Endothelial cell of umbilical vein (primary cell): ENCODE measurements around the gene ETFB. TPM values are rescaled to one million over a fixed set of nuclear protein-coding genes. Genes with fewer than 3 reads are reported as not detected.
"Not testable (repeated sequence)": the region's sequence is repeated elsewhere in the genome, so short reads cannot be mapped to it uniquely, and the experiment has no call there.

Source experiments
- BruUV-seq: library from RNA; stranded (reverse); fragments of 400-500 nt; replicated peaks from 2 replicates; lab custom pipeline; 2021; lab: Mats Ljungman, UMichigan
- CTCF ChIA-PET: fragments of 300-600, 350-600 bp; sonication (Branson Sonifier 250); formaldehyde crosslinking; loops from one replicate; lab custom pipeline; 2021; ENCODE audit warnings: antibody characterized with exemption, inconsistent platforms; lab: Charles Lee
- POLR2A ChIA-PET: fragments of 300-600, 350-600 bp; sonication (Branson Sonifier 250); formaldehyde crosslinking; loops from one replicate; lab custom pipeline; 2021; ENCODE audit warnings: antibody characterized with exemption, inconsistent platforms; lab: Charles Lee
- DNase-seq: peaks from one replicate; pipeline ENCODE4 v3.0.0-alpha.2; 2011; ENCODE audit warnings: low read depth, low spot score
- FAIRE-seq: peaks from 2 replicates; lab custom pipeline; 2011; peaks lifted over from hg19 to GRCh38; lab: Jason Lieb, UNC
- H2AFZ ChIP-seq: 2 replicates; pipeline ENCODE4 v1.6.0; 2012; ENCODE audit warnings: low read depth, low read length, control low read depth, inconsistent platforms
- H3K27ac ChIP-seq: 2 replicates; pipeline ENCODE4 v1.5.1; 2011; ENCODE audit warnings: low read depth, mild to moderate bottlenecking, control low read depth, low read length, moderate library complexity; ENCODE audit not compliant: insufficient read depth
- H3K27me3 ChIP-seq, 2 experiments: 2 replicates each; pipeline versions ENCODE4 v1.6.0 to v1.6.1; 2011; ENCODE audit warnings: low read length in 2 of 2, mixed read lengths in 1 of 2; ENCODE audit not compliant: control insufficient read depth in 2 of 2, insufficient read depth in 2 of 2
- H3K36me3 ChIP-seq, 2 experiments: 2 replicates in 1 of 2; 3 replicates in 1 of 2; pipeline ENCODE4 v1.5.1; 2011; ENCODE audit warnings: low read length in 2 of 2, mild to moderate bottlenecking in 1 of 2, moderate library complexity in 1 of 2; ENCODE audit not compliant: control insufficient read depth in 2 of 2, insufficient read depth in 2 of 2; ENCODE audit errors: extremely low read depth in 1 of 2
- H3K4me1 ChIP-seq: 3 replicates; pipeline ENCODE4 v1.5.1; 2011; ENCODE audit warnings: mild to moderate bottlenecking, low read length; ENCODE audit not compliant: control insufficient read depth, insufficient read depth; ENCODE audit errors: extremely low read depth
- H3K4me2 ChIP-seq: 2 replicates; pipeline ENCODE4 v1.6.1; 2011; ENCODE audit warnings: low read length, control low read depth, mixed read lengths; ENCODE audit not compliant: insufficient read depth
- H3K4me3 ChIP-seq, 3 experiments: fragments of 200-600 bp in 1 of 3; sonication (generic), shearing (Covaris generic) in 1 of 3; replicated peaks in 1 of 3; 2 replicates each; pipeline ENCODE4 v1.5.1; 2011 to 2016; ENCODE audit warnings: control low read depth in 3 of 3, low read length in 3 of 3, mild to moderate bottlenecking in 2 of 3, inconsistent platforms in 1 of 3, low read depth in 1 of 3, moderate library complexity in 1 of 3; ENCODE audit not compliant: insufficient read depth in 1 of 3
- H3K79me2 ChIP-seq: 2 replicates; pipeline ENCODE4 v1.6.0; 2012; ENCODE audit warnings: low read length, inconsistent platforms; ENCODE audit not compliant: control insufficient read depth, insufficient read depth
- H3K9ac ChIP-seq: replicated peaks from 2 replicates; pipeline ENCODE3; 2011; ENCODE audit warnings: low read length, control low read depth; ENCODE audit not compliant: insufficient read depth; ENCODE audit errors: extremely low read depth
- H3K9me1 ChIP-seq: replicated peaks from 3 replicates; pipeline ENCODE4 v1.6.0; 2011; ENCODE audit warnings: mild to moderate bottlenecking, low read length; ENCODE audit not compliant: control insufficient read depth, insufficient read depth; ENCODE audit errors: extremely low read depth
- H3K9me3 ChIP-seq: replicated peaks from 2 replicates; pipeline ENCODE4 v1.5.1; 2012; ENCODE audit warnings: low read length, inconsistent platforms; ENCODE audit not compliant: control insufficient read depth, insufficient read depth
- H4K20me1 ChIP-seq: replicated peaks from 2 replicates; pipeline ENCODE3; 2011; ENCODE audit warnings: mild to moderate bottlenecking, low read length; ENCODE audit not compliant: control insufficient read depth, insufficient read depth; ENCODE audit errors: extremely low read depth
- CTCF ChIP-seq, 2 donors: IDR thresholded peaks; 1 replicate in 1 of 2; 2 replicates in 1 of 2; pipeline ENCODE4 v1.5.1; 2011; ENCODE audit warnings: low read length in 2 of 2, mild to moderate bottlenecking in 2 of 2, moderate library complexity in 2 of 2, control low read depth in 1 of 2, inconsistent platforms in 1 of 2, low read depth in 1 of 2; ENCODE audit not compliant: insufficient read depth in 1 of 2; ENCODE audit errors: extremely low read depth in 1 of 2
- EZH2 ChIP-seq: IDR thresholded peaks from 2 replicates; pipeline ENCODE4 v1.6.1; 2012; ENCODE audit warnings: borderline replicate concordance, low read depth, mild to moderate bottlenecking, moderate library complexity, low read length, inconsistent platforms; ENCODE audit not compliant: severe bottlenecking
- JUN ChIP-seq: IDR thresholded peaks from 2 replicates; pipeline ENCODE4 v1.6.1; 2011; ENCODE audit warnings: borderline replicate concordance, low read depth; ENCODE audit not compliant: insufficient read length, insufficient read depth
- MAX ChIP-seq: IDR thresholded peaks from 2 replicates; pipeline ENCODE4 v1.6.1; 2011; ENCODE audit not compliant: insufficient read depth, insufficient read length
- dilution Hi-C: fragments of 300-500 bp; cut with MboI; formaldehyde crosslinking; loops from one replicate; pipeline ENCODE4 v1.15.0; 2019; ENCODE audit warnings: low sequenced_read_pairs; ENCODE audit not compliant: extremely low pct_ligation_motif_present
- intact Hi-C: fragments of 100-400 bp; cut with micrococcal nuclease; formaldehyde crosslinking; loops from one replicate; pipeline ENCODE4 v1.10.0; 2022
- polyA plus RNA-seq, 4 experiments: library from polyadenylated mRNA; depleted of rRNA in 3 of 4; stranded (reverse) in 3 of 4; unstranded in 1 of 4; fragments of >200 nt; gene quantifications; 2 replicates each; pipeline versions ENCODE4 v1.2.1 to v1.2.3, GENCODE V29; 2011 to 2012; ENCODE audit warnings: missing spikeins in 1 of 4
- total RNA-seq: library from RNA; stranded (reverse); gene quantifications from 2 replicates; pipeline ENCODE4 v1.2.3, GENCODE V29; 2021

ETFB gene
- total and polyA plus RNA-seq, 2 donors (not counting 3 experiments of a cell fraction or from before 2014, with no cell fraction given) = 54.1 to 99.2 TPM

GRCh38 chr19:51398096-51398704 lies 32.0 kb upstream of the ETFB start:
- FAIRE-seq (peak; percentile 61), DNase-seq (peak; percentile 8)
- ChIA-PET POLR2A (no interaction called here), CTCF (interaction anchor here (1.3 kb wide), 1 partner anchor 59 kb away, joined by 3 read pairs; no protein-coding TSS in a partner anchor)
- Histone ChIP-seq H3K79me2 (no peaks in the 10 kb centered on the region), H3K4me1 (peaks cover 8% of the 10 kb centered on the region), H3K4me3 (no peak overlapping the region), H3K4me2 (no peak overlapping the region), H4K20me1 (no peaks in the 10 kb centered on the region), H3K36me3 (no peaks in the 10 kb centered on the region), H3K9ac (no peak overlapping the region), H2AFZ (no peak overlapping the region), H3K9me3 (no peaks in the 10 kb centered on the region), H3K27ac (no peak overlapping the region), H3K27me3 (no peaks in the 10 kb centered on the region), H3K9me1 (no peaks in the 10 kb centered on the region)
- intact Hi-C loops = no loop called here
- no TSS peak for BruUV-seq
- dilution Hi-C loops = no loop called here
- TF ChIP-seq CTCF (IDR thresholded peaks at IDR 0.05; ENCODE audit: extremely low read depth in 1 of 2, insufficient read depth in 1 of 2, low read depth in 1 of 2, low read length in 2 of 2) = peak; percentile 9 to 42
- no peak for TF ChIP-seq JUN
- no peak for TF ChIP-seq MAX
- no peak for TF ChIP-seq EZH2

GRCh38 chr19:51397453-51397852 lies 31.3 kb upstream of the ETFB start:
- H2AFZ ChIP-seq, POLR2A ChIA-PET, BruUV-seq, H3K27ac ChIP-seq, H3K4me2 ChIP-seq, H3K9me1 ChIP-seq, FAIRE-seq, H3K36me3 ChIP-seq, dilution Hi-C loops, intact Hi-C loops, DNase-seq, H3K4me3 ChIP-seq, H3K4me1 ChIP-seq, H3K9ac ChIP-seq, H3K9me3 ChIP-seq, H4K20me1 ChIP-seq, H3K79me2 ChIP-seq, H3K27me3 ChIP-seq: not testable (repeated sequence)
- CTCF ChIA-PET = interaction anchor here (1.1 to 2.4 kb wide), 2 partner anchors 23 to 260 kb away, joined by 6 read pairs; no protein-coding TSS in a partner anchor
